Endothelial cell of hepatic sinusoid (primary cell): ENCODE results near the gene MAN2A2.
"Not testable (repeated sequence)": the region's sequence is repeated elsewhere in the genome, so short reads cannot be mapped to it uniquely, and the experiment has no call there.

Experiments
- in situ Hi-C: cut with HindIII; loops from 2 replicates; pipeline ENCODE4 v1.10.0; 2017; ENCODE audit warnings: low sequenced_read_pairs

Gene MAN2A2

DNA sequence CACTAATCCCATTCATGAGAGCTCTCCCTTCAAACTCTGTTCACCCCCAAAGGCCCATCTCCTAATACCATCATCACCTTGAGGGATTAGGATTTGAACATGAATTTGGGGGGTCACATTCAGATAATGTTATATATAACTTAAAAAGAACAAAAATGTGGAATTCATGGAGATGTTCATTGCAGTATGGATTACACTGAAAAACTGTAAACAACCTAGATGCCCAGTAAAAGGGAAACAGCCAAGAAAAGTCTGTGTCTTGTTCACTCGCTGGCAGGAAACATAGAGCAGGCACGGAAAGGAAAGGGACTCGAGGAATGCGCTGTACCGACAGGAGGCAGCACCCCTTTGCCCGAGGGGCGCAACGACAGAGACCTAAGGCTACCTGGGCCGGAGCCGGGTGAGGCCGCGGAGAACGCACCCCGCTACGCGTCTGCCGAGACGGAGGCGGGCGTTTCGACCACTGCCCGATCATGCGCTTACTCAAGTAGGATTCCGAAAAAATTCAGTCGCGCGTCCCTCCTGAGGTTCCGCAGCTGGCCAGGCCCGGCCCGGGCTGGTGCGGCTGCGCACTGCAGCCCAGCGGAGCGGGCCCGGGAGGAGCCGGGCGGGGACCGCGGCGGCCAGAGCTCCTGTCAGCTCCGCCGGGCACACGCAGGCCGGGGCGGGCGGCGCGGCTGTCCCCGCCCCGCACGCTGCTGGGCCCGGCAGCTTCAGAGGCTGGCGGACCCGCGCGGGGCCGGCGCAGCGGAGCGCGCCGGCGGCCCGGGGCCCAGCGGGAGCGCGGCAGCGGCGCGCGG is 862 bp upstream of the MAN2A2 start:
- in situ Hi-C loops = no loop called here

DNA sequence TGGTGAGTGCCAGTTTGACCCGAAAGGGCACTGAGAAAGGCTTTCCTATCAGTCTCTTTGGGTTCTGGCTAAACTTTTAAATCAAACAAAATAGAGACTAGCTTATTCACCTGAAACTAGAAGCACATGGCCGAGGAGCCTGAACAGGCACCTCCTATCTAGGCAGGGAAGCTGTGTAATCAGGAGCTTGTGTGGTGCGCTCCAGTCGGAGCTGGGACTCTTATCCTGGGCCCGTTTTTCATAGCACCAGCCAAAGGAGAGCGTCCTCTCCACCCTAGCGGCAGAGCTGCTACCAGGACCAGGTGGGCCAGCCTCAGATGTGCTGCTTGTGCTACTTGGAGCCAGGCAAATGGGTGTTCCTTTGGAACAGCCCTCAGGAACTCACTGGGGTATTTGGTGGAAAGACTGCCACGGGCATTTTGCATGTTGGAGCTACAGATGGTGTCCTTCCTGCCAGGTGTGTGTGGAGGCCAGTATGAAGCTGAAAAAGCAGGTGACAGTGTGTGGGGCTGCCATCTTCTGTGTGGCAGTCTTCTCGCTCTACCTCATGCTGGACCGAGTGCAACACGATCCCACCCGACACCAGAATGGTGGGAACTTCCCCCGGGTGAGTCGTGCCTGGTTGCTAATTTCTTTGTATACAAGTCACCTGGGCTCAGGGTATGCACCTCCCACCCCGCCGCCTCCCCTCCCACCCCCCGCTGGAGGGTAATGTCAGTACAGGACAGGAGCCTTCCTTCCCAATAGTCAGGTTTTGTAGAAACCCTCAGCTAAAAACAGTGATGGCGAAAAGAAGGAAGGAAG is 833 bp downstream of the MAN2A2 start:
- in situ Hi-C loops = no loop called here

DNA sequence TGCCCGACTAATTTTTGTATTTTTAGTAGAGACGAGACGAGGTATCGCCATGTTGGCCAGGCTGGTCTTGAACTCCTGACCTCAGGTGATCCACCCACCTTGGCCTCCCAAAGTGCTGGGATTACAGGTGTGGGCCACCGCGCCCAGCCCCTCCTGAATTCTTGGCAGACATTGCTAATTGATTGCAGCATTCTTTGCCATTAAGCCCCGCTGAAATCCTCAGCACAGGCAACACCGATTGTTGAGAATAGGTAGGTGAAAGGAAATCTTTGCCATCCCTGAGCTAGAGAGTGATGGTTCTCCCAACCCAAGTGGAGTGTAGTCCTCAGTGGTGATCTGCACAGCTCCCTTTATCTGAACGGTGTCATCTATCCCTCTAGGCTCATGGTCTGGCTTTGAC is 1.6 kb downstream of the MAN2A2 start:
- in situ Hi-C loops = no loop called here

DNA sequence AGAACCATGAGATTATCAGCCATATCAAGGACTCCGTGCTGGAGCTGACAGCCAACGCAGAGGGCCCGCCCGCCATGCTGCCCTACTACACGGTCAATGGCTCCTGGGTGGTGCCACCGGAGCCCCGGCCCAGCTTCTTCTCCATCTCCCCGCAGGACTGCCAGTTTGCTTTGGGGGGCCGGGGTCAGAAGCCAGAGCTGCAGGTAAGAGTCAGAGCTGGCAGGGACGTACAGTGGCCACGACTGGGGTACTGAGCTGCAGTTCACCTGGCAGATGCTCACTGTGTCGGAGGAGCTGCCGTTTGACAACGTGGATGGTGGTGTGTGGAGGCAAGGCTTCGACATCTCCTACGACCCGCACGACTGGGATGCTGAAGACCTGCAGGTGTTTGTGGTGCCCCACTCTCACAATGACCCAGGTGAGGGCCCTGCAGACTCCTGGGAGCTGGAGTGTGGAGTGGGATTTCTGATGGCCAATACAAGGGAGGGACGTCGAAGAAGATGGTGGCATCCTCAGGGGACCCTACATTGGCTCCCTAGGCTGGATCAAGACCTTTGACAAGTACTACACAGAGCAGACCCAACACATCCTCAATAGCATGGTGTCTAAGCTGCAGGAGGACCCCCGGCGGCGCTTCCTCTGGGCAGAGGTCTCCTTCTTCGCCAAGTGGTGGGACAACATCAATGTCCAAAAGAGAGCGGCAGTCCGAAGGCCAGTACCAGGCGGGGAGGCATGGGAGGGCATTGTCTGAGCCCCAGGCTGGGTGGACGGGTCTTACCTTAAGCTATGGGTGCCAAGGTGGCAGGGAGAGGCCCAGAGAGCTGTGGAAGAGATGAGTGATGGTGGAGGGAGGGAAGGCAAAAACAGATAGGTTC is 2.4 kb downstream of the MAN2A2 start:
- in situ Hi-C loops = no loop called here

DNA sequence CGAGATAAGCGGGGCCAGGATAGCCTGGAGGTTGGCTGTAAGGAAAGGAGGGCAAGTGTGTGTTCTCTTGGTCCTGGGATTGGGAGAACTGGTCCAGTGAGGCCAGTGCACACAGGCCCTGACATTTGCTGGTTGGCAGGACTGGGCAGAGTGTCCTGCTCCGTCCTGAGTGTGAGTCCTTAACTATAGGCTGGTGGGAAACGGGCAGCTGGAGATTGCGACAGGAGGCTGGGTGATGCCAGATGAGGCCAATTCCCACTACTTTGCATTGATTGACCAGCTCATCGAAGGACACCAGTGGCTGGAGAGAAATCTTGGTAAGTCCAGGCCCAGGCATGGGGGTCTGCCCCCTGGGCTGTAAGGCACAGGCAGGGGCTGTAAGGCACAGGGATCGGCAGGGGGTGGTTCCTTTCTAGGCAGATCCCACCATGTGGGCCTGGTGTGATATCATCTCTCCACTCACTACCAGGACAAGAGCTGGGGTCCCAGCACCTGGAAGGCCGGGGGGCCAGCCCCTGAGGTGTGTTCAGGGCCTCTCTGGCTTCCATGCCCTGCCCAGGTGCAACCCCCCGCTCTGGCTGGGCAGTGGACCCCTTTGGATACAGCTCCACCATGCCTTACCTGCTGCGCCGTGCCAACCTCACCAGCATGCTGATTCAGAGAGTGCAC is 3.2 kb downstream of the MAN2A2 start:
- in situ Hi-C loops = no loop called here

DNA sequence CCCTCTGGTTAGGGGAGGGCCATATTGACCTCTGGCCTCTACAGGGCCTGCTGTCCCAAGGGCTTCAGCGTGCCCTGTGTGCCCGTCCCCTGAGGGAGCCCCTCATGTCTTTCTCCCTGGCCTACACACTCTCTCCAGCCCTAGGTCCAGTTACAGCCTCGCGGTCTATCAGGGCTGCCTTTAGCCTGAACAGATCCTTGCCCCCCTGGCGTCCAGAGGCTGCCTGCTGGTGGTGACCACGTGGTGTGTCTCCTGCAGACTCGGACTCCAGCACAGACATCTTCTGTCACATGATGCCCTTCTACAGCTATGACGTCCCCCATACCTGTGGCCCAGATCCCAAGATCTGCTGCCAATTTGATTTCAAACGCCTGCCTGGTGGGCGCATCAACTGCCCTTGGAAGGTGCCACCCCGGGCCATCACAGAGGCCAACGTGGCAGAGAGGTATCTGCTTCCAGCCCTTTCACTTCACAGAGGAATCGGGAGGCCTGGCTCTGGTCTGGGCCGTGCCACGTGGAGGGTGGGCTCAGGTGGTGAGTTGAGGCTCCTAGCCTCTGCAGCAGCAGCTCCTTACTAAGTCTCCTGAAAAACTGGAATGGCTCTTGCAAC is 4.1 kb downstream of the MAN2A2 start:
- in situ Hi-C loops = no loop called here

DNA sequence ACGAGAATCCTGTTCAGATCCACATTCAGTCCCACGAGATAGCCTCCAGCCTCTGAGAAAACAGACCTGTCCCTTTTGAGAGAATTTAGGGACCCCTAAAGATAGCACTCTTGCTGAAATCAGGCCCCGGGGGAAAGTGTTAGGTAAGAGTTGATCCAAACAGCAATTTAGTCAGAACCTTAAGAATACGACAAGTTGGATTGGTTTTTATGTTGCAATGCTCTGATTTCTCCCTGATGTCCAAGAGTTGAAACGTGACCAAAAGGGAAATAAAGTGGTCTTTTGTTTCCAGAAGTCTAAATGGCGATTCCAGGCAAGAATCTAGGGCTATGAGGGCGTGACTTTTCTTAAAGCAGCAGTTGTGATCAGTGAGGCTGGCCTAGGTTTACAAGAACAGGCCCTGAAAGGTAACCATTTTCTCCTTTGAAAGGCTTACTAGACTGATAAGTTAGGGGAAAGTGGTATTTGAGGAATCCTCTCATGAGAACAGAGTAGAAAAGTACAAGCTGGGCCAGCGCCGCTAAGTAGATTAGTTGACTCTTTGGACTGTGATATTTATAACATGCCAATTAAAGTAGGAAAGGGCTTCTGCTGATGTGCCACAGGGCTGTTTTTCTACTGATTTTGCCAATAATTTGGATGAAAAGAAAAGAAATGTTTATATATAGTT is 4.9 kb downstream of the MAN2A2 start:
- in situ Hi-C loops = no loop called here

DNA sequence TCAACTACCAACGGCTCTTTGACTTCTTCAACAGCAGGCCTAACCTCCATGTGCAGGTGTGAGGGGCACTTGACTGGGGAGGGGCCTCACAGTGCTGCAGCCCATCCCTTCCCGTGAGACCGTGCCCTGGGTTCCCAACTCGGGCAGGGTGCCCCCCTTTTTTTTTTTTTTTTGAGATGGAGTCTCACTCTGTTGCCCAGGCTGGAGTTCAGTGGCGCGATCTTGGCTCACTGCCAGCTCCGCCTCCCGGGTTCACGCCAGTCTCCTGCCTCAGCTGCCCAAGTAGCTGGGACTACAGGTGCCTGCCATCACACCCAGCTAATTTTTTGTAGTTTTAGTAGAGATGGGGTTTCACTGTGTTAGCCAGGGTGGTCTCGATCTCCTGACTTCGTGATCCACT is 6.3 kb downstream of the MAN2A2 start:
- in situ Hi-C loops = not testable (repeated sequence)

DNA sequence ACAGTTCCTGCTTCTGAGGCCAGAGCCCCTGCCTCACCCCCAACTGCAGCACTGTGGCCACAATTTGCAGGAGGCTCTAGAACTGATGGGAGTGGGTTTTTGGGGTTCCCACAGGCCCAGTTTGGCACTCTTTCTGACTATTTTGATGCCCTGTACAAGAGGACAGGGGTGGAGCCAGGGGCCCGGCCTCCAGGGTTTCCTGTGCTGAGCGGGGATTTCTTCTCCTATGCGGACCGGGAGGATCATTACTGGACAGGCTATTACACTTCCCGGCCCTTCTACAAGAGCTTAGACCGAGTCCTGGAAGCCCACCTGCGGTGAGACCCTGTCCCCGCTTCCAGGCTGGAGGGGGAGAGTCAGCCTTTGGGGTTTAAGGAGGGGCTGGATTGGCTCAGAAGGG is 6.9 kb downstream of the MAN2A2 start:
- in situ Hi-C loops = no loop called here

DNA sequence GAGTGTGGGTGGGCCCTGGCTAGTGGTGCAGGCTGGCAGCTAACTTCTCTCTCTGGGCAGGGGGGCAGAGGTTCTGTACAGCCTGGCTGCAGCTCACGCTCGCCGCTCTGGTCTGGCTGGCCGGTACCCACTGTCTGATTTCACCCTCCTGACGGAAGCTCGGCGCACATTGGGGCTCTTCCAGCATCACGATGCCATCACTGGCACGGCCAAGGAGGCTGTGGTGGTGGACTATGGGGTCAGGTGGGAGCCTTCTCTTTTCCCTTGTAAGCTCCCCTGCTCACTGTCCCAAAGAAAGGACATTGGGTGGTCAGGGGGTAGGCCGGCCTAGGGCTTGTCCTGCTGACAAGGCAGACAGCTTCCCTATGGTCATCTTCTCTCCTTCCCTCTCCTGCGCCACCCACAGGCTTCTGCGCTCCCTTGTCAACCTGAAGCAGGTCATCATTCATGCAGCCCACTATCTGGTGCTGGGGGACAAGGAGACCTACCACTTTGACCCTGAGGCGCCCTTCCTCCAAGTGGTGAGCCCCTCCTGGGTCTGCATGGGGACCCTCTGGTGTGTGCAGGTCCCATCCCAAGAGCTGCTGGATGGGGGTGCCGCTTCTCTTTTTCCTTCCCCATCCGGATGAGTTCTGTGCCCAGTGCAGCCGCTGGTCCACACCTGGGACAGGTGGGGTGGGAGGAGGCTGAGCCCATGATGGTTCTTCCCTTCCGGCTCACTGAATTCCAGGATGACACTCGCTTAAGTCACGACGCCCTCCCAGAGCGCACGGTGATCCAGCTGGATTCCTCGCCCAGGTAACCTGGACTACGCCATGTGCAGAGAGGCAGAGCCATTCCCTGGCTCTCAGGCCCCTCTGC is 7.6 kb downstream of the MAN2A2 start:
- in situ Hi-C loops = no loop called here

DNA sequence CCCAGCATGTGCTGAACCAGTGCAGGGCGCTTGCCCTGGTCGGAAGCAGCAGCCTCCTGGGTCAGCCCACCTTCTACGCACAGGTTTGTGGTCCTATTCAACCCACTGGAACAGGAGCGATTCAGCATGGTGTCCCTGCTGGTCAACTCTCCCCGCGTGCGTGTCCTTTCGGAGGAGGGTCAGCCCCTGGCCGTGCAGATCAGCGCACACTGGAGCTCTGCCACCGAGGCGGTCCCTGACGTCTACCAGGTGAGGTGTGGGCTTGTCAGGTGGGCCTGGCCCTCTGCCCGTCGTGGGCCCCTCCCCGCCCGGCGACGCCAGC is 8.2 kb downstream of the MAN2A2 start:
- in situ Hi-C loops = no loop called here

DNA sequence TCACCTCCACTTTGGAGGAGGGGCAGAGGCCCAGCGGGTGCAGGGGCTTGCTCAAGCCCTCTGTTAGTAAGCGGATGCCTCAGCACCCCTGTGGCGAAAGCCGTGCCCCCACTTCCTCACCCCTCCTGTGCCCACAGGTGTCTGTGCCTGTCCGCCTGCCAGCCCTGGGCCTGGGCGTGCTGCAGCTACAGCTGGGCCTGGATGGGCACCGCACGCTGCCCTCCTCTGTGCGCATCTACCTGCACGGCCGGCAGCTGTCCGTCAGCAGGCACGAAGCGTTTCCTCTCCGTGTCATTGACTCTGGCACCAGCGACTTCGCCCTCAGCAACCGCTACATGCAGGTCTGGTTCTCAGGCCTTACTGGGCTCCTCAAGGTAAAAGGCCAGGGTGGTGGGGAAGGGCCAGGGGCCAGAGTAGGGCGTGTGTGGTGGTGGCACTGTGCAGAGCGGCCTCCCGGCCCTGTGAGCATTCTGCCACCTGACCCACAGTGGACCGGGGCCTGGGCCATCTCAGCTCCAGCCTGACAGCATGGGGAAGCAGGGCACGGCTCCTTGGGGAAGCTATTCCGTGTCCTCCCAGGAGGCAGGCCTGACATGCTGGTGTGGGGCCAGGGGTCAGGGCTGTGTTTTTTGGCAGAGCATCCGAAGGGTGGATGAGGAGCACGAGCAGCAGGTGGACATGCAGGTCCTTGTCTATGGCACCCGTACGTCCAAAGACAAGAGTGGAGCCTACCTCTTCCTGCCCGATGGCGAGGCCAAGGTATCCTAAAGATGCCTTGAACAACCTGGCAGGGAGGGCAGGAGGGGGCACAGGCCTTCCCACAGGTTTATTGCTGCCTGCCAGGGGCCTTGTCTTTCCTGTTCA is 9.0 kb downstream of the MAN2A2 start:
- in situ Hi-C loops = no loop called here

DNA sequence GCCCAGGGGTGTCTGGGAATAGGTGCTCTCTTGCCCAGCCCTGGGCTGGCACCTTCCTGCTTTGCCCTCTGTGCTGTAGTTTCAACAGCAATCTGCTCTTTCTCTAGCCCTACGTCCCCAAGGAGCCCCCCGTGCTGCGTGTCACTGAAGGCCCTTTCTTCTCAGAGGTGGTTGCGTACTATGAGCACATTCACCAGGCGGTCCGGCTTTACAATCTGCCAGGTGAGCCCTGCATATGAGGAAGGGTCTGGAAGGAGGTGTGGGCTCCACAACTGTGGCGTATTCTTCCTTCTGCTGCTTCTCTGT is 9.6 kb downstream of the MAN2A2 start:
- in situ Hi-C loops = no loop called here

DNA sequence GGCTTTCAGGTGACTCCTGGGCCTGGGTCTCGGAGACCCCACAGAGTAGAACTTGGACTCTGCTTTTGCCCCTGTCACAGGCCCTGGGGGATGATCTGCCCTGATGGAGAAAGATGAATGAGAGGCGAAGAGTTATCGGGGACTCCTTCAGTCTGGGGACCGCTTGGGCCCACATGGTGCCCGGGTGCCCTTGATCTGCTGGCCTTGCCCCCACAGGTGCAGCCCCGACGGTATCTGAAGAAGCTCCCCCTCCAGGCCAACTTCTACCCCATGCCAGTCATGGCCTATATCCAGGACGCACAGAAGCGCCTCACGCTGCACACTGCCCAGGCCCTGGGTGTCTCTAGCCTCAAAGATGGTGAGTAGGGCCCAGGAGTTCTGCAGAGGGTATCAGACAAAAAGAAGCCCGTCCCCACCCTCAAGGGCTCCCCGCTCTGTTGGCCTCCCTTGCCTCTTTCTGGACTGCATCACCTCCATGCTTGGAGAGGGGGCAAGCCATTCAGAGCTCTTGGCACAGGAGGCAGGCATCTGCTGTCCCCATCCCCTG is 10.4 kb downstream of the MAN2A2 start:
- in situ Hi-C loops = no loop called here

DNA sequence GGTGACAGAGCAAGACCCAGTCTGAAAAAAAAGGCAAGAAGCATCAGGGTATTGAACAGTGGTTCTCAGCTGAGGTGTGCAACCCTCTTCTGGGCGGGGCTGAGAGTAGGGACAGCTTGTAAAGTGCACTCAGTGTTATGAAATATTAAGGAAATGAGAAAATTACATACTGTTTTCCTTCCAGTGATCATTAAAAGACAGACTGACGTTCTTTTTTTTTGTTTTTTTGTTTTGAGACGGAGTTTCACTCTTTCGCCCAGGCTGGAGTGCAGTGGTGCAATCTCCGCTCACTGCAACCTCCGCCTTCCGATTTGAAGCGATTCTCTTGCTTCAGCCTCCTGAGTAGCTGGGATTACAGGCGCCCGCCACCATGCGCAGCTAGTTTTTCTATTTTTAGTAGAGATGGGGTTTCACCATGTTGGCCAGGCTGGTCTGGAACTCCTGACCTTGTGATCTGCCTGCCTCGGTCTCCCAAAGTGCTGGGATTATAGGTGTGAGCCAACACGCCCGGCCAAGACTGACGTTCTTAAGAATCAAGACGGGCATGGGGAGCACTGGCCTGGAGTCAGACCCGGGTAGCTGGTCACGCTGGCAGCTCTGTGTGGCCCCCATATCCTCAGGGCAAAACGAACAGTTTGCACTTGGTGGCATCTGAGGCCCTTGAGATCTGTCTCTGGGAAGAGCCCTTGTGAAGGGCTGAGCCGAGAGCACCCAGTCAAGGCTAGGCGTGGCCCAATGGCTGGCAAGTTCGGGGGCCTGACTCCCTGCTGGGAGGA is 11.4 kb downstream of the MAN2A2 start:
- in situ Hi-C loops = no loop called here

DNA sequence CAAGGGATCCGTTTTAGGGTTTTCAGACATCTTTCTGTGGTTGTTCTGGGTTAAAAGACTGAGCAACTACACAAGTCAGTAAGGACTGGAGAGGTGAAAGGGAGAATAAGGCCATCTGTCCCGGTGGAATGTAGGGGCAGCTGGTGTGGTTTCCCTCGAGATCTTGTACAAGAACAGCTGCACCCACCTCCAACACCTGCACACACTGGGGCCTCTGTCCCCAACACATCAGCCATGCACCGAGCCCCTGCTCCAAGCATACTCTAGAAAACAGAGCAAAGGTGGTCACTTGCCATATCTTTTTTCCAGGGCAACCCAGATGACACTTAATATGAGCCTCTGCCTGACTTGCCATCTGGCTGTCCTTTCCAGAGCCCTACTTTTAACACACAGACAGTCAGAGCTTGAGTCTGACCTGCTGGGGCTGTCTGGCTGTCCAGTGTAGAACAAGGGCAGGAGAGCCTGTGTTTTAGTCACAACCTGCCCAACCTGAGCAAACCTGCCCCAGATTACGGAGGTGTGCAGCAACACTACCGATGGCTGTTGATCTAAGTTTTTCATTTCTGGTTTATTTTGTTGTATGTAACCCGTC is 12.2 kb downstream of the MAN2A2 start:
- in situ Hi-C loops = no loop called here
